GM12878 (cell line): ENCODE data around the gene SELENOM. TPM values are rescaled to one million over a fixed set of nuclear protein-coding genes. Genes with fewer than 3 reads are reported as not detected.

ENCODE experiments used
- ATAC-seq: fragments of 200-7000 bp; cut with Tn5 transposase; 3 replicates; pipeline ENCODE4 v1.9.1; 2020; ENCODE audit warnings: mild to moderate bottlenecking, moderate library complexity
- BruUV-seq: library from RNA; stranded (reverse); fragments of 400-500 nt; replicated peaks from 2 replicates; lab custom pipeline; 2021; lab: Mats Ljungman, UMichigan
- CTCF ChIA-PET: fragments of 300-600 bp; sonication (Branson Sonifier 250); formaldehyde crosslinking; extraction: SDS; loops from one replicate; lab custom pipeline; 2021; ENCODE audit warnings: inconsistent platforms; lab: Yijun Ruan, JAX
- POLR2A ChIA-PET: fragments of 350-600 bp; formaldehyde crosslinking; extraction: SDS; loops from one replicate; lab custom pipeline; 2021; ENCODE audit warnings: inconsistent platforms; lab: Charles Lee
- RAD21 ChIA-PET: fragments of 300-600 bp; sonication (Branson Sonifier 250); formaldehyde crosslinking; loops from one replicate; lab custom pipeline; 2023; ENCODE audit warnings: antibody characterized with exemption; ENCODE audit not compliant: unreplicated experiment; lab: Charles Lee
- SMC1A ChIA-PET: fragments of 300-600 bp; sonication (Branson Sonifier 250); formaldehyde crosslinking; loops from one replicate; lab custom pipeline; 2023; ENCODE audit not compliant: unreplicated experiment, uncharacterized antibody; lab: Charles Lee
- DNase-seq: peaks from one replicate; pipeline ENCODE4 v3.0.0-alpha.2; 2011; ENCODE audit warnings: low read depth, low spot score
- FAIRE-seq: peaks from 3 replicates; lab custom pipeline; 2011; peaks lifted over from hg19 to GRCh38; lab: Jason Lieb, UNC
- H2AFZ ChIP-seq: 2 replicates; pipeline ENCODE4 v1.6.0; 2011; ENCODE audit warnings: low read depth, low read length, control low read depth; ENCODE audit not compliant: control insufficient read depth
- H3K27ac ChIP-seq: 2 replicates; pipeline ENCODE4 v1.5.1; 2011; ENCODE audit warnings: control low read depth; ENCODE audit not compliant: control insufficient read depth, insufficient read depth
- H3K27me3 ChIP-seq, 2 experiments: replicated peaks in 1 of 2; 2 replicates each; pipeline versions ENCODE4 v1.6.0 to v1.6.1; 2011; ENCODE audit warnings: low read length in 1 of 2; ENCODE audit not compliant: control insufficient read depth in 2 of 2, insufficient read depth in 2 of 2
- H3K36me3 ChIP-seq, 2 experiments: 2 replicates each; pipeline ENCODE4 v1.5.1; 2011; ENCODE audit warnings: low read length in 1 of 2; ENCODE audit not compliant: control insufficient read depth in 2 of 2, insufficient read depth in 2 of 2
- H3K4me1 ChIP-seq: 2 replicates; pipeline ENCODE4 v1.6.1; 2011; ENCODE audit warnings: mild to moderate bottlenecking, low read length, moderate library complexity, mixed read lengths; ENCODE audit not compliant: control insufficient read depth, insufficient read depth
- H3K4me2 ChIP-seq: 2 replicates; pipeline ENCODE4 v1.6.0; 2011; ENCODE audit warnings: control low read depth; ENCODE audit not compliant: control insufficient read depth, insufficient read depth
- H3K4me3 ChIP-seq: fragments of 200-600 bp; sonication (generic); 2 replicates; pipeline ENCODE4 v1.5.1; 2016
- H3K79me2 ChIP-seq: 2 replicates; pipeline ENCODE4 v1.6.0; 2011; ENCODE audit warnings: low read length; ENCODE audit not compliant: control insufficient read depth, insufficient read depth
- H3K9ac ChIP-seq: 2 replicates; pipeline ENCODE4 v1.8.0; 2011; ENCODE audit warnings: low read length, control low read depth, mixed read lengths; ENCODE audit not compliant: control insufficient read depth, insufficient read depth
- H3K9me3 ChIP-seq: replicated peaks from 3 replicates; pipeline ENCODE4 v1.5.1; 2011; ENCODE audit warnings: mild to moderate bottlenecking, low read length; ENCODE audit not compliant: control insufficient read depth, insufficient read depth
- H4K20me1 ChIP-seq: 2 replicates; pipeline ENCODE4 v1.6.0; 2011; ENCODE audit not compliant: control insufficient read depth, insufficient read depth
- MYB ChIP-seq: fragments of 150-350 bp; IDR thresholded peaks from 2 replicates; pipeline ENCODE4 v1.6.1; 2014; ENCODE audit warnings: mild to moderate bottlenecking, low read depth, low read length, borderline replicate concordance
- RB1 ChIP-seq: fragments of 450-650 bp; formaldehyde crosslinking; IDR thresholded peaks from 2 replicates; pipeline ENCODE4 v1.6.1; 2017; ENCODE audit warnings: mild to moderate bottlenecking, borderline replicate concordance
- SIN3A ChIP-seq: IDR thresholded peaks from 2 replicates; pipeline ENCODE4 v1.6.1; 2012; ENCODE audit warnings: low read depth, low read length, improper control_type of control experiment
- SREBF2 ChIP-seq: IDR thresholded peaks from 2 replicates; pipeline ENCODE4 v1.6.1; 2012; ENCODE audit warnings: mild to moderate bottlenecking, low read length
- STAT3 ChIP-seq: IDR thresholded peaks from 2 replicates; pipeline ENCODE4 v1.6.1; 2011; ENCODE audit warnings: low read depth, low read length, improper control_type of control experiment
- USF1 ChIP-seq: IDR thresholded peaks from 2 replicates; pipeline ENCODE4 v1.6.1; 2011; ENCODE audit warnings: borderline replicate concordance, low read depth, mild to moderate bottlenecking, moderate library complexity, mixed read lengths, low read length; ENCODE audit not compliant: insufficient read depth; ENCODE audit errors: extremely low read length
- WGBS: methylation state at CpG from one replicate; pipeline ENCODE4 v1.1.6; 2016; ENCODE audit warnings: low lambda C conversion rate; ENCODE audit not compliant: insufficient replicate concordance, insufficient coverage; ENCODE audit errors: missing lambda C conversion rate; 5-methylcytosine and 5-hydroxymethylcytosine counted together
- in situ Hi-C: fragments of 300-500 bp; cut with MboI; formaldehyde crosslinking; loops from 9 replicates; pipeline ENCODE4 v1.14.3; 2018; ENCODE audit warnings: mixed read lengths
- intact Hi-C: fragments of 100-400 bp; cut with micrococcal nuclease; formaldehyde crosslinking; loops from one replicate; pipeline ENCODE4 v1.14.2; 2022; ENCODE audit not compliant: unreplicated experiment
- polyA plus RNA-seq, 11 experiments: library from polyadenylated mRNA; depleted of rRNA in 4 of 11; unstranded in 6 of 11; stranded (reverse) in 5 of 11; fragments of >200 nt; fragmentation: Nextera tagmentation in 4 of 11; fragmentation: Illumina TruSeq in 1 of 11; extraction: Ambion mirVana in 4 of 11; extraction: Trizol in 1 of 11; gene quantifications; 1 replicate in 1 of 11; 2 replicates in 10 of 11; pipeline versions ENCODE4 v1.2.1 to v1.2.3, GENCODE V29; 2011 to 2016; ENCODE audit warnings: inconsistent platforms in 2 of 11, missing spikeins in 2 of 11, low read depth in 1 of 11
- total RNA-seq, 4 experiments: library from RNA; depleted of rRNA in 3 of 4; stranded (reverse); fragments of >200 nt in 3 of 4; fragmentation: Illumina TruSeq in 1 of 4; extraction: Trizol in 1 of 4; gene quantifications; 2 replicates each; pipeline versions ENCODE4 v1.2.1 to v1.2.3, GENCODE V29; 2013 to 2021

The SELENOM gene
- total and polyA plus RNA-seq, 10 of the 15 experiments (the other 5 are each of a cell fraction or from before 2014, with no cell fraction given) = 0.80 to 8.3 (median 2.0) TPM

- no peaks in the 10 kb centered on the region for H4K20me1 ChIP-seq
- no peak for TF ChIP-seq MYB
- TF ChIP-seq, all 136 proteins: peak for 0
- Histone ChIP-seq H2AFZ (no peak overlapping the region), H3K27me3 (no peaks in the 10 kb centered on the region; a peak in 2 of 4 replicates), H3K79me2 (no peaks in the 10 kb centered on the region), H3K4me1 (no peaks in the 10 kb centered on the region), H3K36me3 (no peaks in the 10 kb centered on the region), H3K4me2 (no peak overlapping the region), H3K27ac (no peak overlapping the region), H3K4me3 (no peak overlapping the region), H3K9me3 (no peaks in the 10 kb centered on the region), H3K9ac (no peak overlapping the region)
- POLR2A ChIA-PET = no interaction called here
- no TSS peak for BruUV-seq
- in situ Hi-C loops (no loop called here), intact Hi-C loops (no loop called here)
- no peak for DNase-seq
- CTCF ChIA-PET = no interaction called here
- ATAC-seq = no peak
- SMC1A ChIA-PET = no interaction called here
- RAD21 ChIA-PET = no interaction called here
- 3% methylated on average over 3 of the region's 3 CpGs for WGBS
- FAIRE-seq = no peak
Measured at GRCh38 chr22:31143038-31143437, 35.7 kb upstream of the SELENOM start.

GRCh38 chr22:31142285-31142684 lies 34.9 kb upstream of the SELENOM start:
- CTCF ChIA-PET = interaction anchor here (1.5 kb wide), 1 partner anchor 35 kb away, joined by 3 read pairs; the partner anchor contains the start of gene SELENOM
- FAIRE-seq = no peak
- WGBS = 1% methylated on average over 4 of the region's 4 CpGs

More at GRCh38 chr22:31142285-31142684, 34.9 kb upstream of the SELENOM start:
- Histone ChIP-seq H3K4me3 (no peak overlapping the region), H3K4me2 (no peak overlapping the region), H3K4me1 (no peaks in the 10 kb centered on the region), H2AFZ (no peak overlapping the region), H4K20me1 (no peaks in the 10 kb centered on the region), H3K9me3 (no peaks in the 10 kb centered on the region), H3K27ac (no peak overlapping the region), H3K9ac (no peak overlapping the region), H3K36me3 (no peaks in the 10 kb centered on the region), H3K27me3 (no peaks in the 10 kb centered on the region; a peak in 2 of 4 replicates), H3K79me2 (no peaks in the 10 kb centered on the region)
- intact Hi-C loops = no loop called here
- POLR2A ChIA-PET = no interaction called here
- no peak for TF ChIP-seq RB1
- TF ChIP-seq USF1 = no peak
- TF ChIP-seq SREBF2 = no peak
- no peak for TF ChIP-seq SIN3A
- TF ChIP-seq STAT3 = no peak
- no peak for DNase-seq
- ATAC-seq = no peak
- RAD21 ChIA-PET = interaction anchor here (0.6 kb wide), 1 partner anchor 221 kb away, joined by 5 read pairs; no protein-coding TSS in a partner anchor
- no TSS peak for BruUV-seq
- SMC1A ChIA-PET = no interaction called here
- in situ Hi-C loops = no loop called here
